Measurements from ENCODE around the gene SLC29A2.
A peak's percentile ranks its signal among the peaks of the same experiment; 100 is the strongest.
"Not testable (repeated sequence)": the region's sequence is repeated elsewhere in the genome, so short reads cannot be mapped to it uniquely, and the experiment has no call there.

SLC29A2 gene

DNA sequence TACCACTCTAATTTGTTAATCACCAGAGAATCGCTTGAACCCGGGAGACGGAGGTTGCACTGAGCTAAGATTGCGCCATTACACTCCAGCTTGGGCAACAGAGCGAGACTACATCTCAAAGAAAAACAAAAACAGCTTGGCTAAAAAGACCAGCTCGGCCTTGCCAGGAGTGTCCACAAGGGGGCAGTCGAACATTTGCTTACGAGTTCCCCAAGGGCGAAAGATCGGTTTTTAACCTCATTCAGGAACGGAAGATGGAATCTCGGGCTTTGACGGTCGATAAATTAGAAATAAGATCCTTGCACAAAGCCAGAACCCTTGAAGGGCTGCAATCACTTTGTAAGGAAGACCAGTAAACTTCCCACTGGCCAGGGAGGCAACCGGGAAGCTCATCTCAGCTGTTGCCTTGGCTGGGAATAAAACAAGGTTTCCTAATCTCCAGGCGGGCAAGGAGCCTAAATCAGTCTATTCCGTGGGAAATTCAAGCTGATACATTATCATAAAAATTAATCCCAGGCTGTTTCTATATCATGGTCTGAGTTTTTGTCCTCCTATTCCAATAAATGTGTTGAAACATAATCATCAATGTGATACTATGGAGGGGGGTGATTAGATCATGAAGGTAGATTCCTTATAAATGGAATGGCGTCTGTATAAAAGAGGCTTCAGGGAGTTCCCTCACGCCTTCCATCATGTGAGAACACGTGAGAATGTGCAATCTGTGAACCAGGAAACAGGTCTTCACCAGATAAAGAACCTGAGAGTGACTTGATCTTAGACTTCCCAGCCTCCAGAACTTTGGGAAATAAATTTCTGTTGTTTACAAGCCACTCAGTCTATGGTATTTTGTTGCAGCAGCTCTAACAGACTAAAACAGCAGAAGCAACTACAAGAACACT, 14.9 kb upstream of the SLC29A2 start:
- H3K9me3 ChIP-seq (ENCODE audit: control insufficient read depth in 5 of 5, low read length in 5 of 5) = no peaks in the 10 kb centered on the region
- H3K4me1 ChIP-seq (ENCODE audit: control insufficient read depth in 5 of 5, insufficient read depth in 5 of 5, low read length in 5 of 5) = peaks cover 3 to 9% (median 6%) of the 10 kb centered on the region in 5 donors
- H3K27ac ChIP-seq (ENCODE audit: low read depth, low read length) = peak overlapping the region; percentile 31
- H3K36me3 ChIP-seq (ENCODE audit: control insufficient read depth in 5 of 5, insufficient read depth in 5 of 5, low read length in 5 of 5) = no peaks in the 10 kb centered on the region
- no peaks in the 10 kb centered on the region for H3K27me3 ChIP-seq (ENCODE audit: control insufficient read depth in 5 of 5, insufficient read depth in 4 of 5, low read length in 5 of 5)
- peak overlapping the region; percentile 32 to 74 (median 47) for H3K4me3 ChIP-seq (ENCODE audit: low read depth in 1 of 5, low read length in 5 of 5)
- H3K9ac ChIP-seq (ENCODE audit: low read length in 5 of 5) = peak overlapping the region; percentile 5 to 76 (median 60)

DNA sequence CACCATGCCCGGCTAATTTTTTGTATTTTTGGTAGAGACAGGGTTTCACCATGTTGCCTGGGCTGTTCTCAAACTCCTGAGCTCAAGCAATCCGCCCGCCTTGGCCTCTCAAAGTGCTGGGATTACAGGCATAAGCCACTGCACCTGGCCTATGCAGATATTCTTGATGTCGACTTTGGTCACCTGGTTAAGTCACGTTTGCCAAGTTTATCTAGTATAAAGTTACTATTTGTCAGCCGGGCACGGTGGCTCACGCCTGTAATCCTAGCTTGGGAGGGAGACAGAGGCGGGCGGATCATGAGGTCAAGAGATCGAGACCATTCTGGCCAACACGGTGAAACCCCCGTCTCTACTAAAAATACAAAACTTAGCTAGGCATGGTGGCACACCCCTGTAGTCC, 12.8 kb upstream of the SLC29A2 start:
- H3K9me3 ChIP-seq (ENCODE audit: control insufficient read depth in 5 of 5, low read length in 5 of 5); H3K4me3 ChIP-seq (ENCODE audit: low read depth in 1 of 5, low read length in 5 of 5); H3K36me3 ChIP-seq (ENCODE audit: control insufficient read depth in 5 of 5, insufficient read depth in 5 of 5, low read length in 5 of 5); H3K9ac ChIP-seq (ENCODE audit: low read length in 5 of 5); H3K27me3 ChIP-seq (ENCODE audit: control insufficient read depth in 5 of 5, insufficient read depth in 4 of 5, low read length in 5 of 5); H3K27ac ChIP-seq (ENCODE audit: low read depth, low read length); H3K4me1 ChIP-seq (ENCODE audit: control insufficient read depth in 5 of 5, insufficient read depth in 5 of 5, low read length in 5 of 5): not testable (repeated sequence)

DNA sequence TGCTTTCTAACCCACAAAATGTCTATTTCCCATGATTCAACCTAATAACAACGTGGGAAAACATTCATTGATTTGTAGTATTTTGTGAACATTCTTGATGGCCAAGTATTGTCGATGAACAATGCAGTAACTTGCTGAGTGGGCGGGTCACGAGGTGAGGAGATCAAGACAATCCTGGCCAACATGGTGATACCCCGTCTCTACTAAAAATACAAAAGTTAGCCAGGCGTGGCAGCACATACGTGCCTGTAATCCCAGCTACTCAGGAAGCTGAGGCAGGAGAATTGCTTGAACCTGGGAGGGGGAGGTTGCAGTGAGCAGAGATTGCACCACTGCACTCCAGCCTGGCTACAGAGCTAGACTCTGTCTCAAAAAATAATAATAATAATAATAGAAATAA, 8.7 kb upstream of the SLC29A2 start:
- H3K4me1 ChIP-seq (ENCODE audit: control insufficient read depth in 5 of 5, insufficient read depth in 5 of 5, low read length in 5 of 5); H3K4me3 ChIP-seq (ENCODE audit: low read depth in 1 of 5, low read length in 5 of 5); H3K9ac ChIP-seq (ENCODE audit: low read length in 5 of 5); H3K36me3 ChIP-seq (ENCODE audit: control insufficient read depth in 5 of 5, insufficient read depth in 5 of 5, low read length in 5 of 5); H3K27ac ChIP-seq (ENCODE audit: low read depth, low read length); H3K27me3 ChIP-seq (ENCODE audit: control insufficient read depth in 5 of 5, insufficient read depth in 4 of 5, low read length in 5 of 5); H3K9me3 ChIP-seq (ENCODE audit: control insufficient read depth in 5 of 5, low read length in 5 of 5): not testable (repeated sequence)

DNA sequence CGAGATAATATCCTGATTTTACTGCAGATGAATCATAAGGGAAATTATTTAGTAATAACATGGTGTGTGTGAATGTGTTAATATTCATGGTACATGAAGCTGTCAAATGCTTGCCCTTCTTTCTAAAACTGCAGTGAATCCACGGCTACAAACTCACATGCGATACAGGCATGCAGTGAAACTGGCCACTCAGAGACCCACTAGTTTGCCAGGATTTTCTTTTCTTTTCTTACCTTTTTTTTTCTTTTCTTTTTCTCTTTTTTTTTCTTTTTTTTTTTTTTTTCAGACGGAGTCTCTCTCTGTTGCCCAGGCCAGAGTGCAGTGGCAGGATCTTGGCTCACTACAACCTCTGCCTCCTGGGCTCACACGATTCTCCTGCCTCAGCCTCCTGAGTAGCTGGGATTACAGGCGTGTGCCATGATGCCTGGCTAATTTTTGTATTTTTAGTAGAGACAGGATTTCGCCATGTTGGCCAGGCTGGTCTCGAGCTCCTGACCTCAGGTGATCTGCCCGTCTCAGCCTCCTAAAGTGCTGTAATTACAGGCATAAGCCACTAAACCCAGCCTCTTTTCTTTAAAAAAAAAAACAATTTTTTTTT, 2.2 kb upstream of the SLC29A2 start:
- H3K27ac ChIP-seq (ENCODE audit: low read depth, low read length); H3K27me3 ChIP-seq (ENCODE audit: control insufficient read depth in 5 of 5, insufficient read depth in 4 of 5, low read length in 5 of 5); H3K9me3 ChIP-seq (ENCODE audit: control insufficient read depth in 5 of 5, low read length in 5 of 5); H3K4me3 ChIP-seq (ENCODE audit: low read depth in 1 of 5, low read length in 5 of 5); H3K9ac ChIP-seq (ENCODE audit: low read length in 5 of 5); H3K36me3 ChIP-seq (ENCODE audit: control insufficient read depth in 5 of 5, insufficient read depth in 5 of 5, low read length in 5 of 5): not testable (repeated sequence)
- peaks cover 4 to 37% (median 32%) of the 10 kb centered on the region in 5 donors for H3K4me1 ChIP-seq (ENCODE audit: control insufficient read depth in 5 of 5, insufficient read depth in 5 of 5, low read length in 5 of 5)

DNA sequence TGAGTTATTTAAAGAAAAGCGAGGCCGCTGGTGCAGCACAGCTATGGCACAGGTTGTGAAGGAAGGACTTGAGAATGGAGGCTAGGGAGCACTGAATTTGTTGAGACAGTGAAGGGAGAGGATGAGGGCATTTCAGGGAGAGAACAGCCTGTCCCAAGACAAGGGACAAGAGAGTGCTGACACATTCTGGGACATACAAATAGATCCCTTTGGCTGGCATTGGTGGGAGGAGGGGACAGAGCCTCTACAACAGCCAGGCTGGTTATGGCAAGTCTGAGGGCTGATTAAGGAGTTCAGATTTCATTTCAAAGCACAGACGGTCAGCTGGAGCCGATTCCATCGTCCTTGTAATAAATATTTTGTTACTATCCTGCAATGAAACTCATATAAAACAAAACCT, 1.7 kb upstream of the SLC29A2 start:
- H3K27ac ChIP-seq (ENCODE audit: low read depth, low read length) = no peak overlapping the region
- H3K4me3 ChIP-seq (ENCODE audit: low read depth in 1 of 5, low read length in 5 of 5) = no peak overlapping the region
- peaks cover 0 to 2% (median 0%) of the 10 kb centered on the region in 5 donors for H3K27me3 ChIP-seq (ENCODE audit: control insufficient read depth in 5 of 5, insufficient read depth in 4 of 5, low read length in 5 of 5)
- no peaks in the 10 kb centered on the region for H3K9me3 ChIP-seq (ENCODE audit: control insufficient read depth in 5 of 5, low read length in 5 of 5)
- peaks cover 4 to 40% (median 32%) of the 10 kb centered on the region in 5 donors for H3K4me1 ChIP-seq (ENCODE audit: control insufficient read depth in 5 of 5, insufficient read depth in 5 of 5, low read length in 5 of 5)
- H3K36me3 ChIP-seq (ENCODE audit: control insufficient read depth in 5 of 5, insufficient read depth in 5 of 5, low read length in 5 of 5) = no peaks in the 10 kb centered on the region
- no peak overlapping the region for H3K9ac ChIP-seq (ENCODE audit: low read length in 5 of 5)

DNA sequence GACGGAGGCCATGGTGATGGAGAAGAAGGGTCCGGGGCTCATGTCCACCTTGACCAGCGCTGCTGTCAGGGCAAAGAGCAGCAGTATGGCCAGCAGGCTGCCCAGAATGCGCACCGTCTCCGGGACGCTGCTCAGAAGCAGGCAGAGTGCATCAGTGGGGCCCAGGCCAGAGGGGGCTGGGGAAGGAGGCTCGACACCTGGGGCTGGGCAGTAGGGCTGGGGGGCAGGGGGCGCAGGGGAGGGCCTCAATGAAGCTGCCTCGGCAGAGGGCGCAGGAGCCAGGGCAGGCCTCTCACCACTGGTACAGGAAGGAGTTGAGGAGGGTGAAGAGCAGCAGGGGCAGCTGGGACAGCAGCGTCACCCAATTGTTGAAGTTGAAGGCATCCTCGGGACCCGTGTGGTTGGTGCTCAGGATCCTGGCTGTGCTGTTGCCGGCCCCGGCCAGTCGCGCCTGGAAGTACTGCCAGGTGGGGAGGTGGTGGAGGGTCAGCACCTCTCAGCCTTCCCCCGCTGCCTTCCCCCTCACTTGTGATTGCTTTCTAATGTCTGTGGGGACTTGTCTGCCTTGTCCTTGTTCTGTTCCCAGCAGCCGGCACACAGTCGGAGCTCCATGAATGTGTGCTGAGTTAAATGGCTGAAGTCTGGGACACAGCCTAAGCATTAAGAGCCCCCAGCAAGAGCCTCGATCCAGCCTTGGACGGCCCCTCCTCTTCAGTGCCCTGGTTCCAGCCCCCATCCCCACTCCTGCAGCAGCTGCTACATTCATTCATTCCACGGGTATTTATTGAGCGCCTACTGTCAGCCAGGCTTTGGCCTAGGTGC, 2.3 kb downstream of the SLC29A2 start:
- H3K9ac ChIP-seq (ENCODE audit: low read length in 5 of 5) = no peak overlapping the region
- peaks cover 4 to 40% (median 32%) of the 10 kb centered on the region in 5 donors for H3K4me1 ChIP-seq (ENCODE audit: control insufficient read depth in 5 of 5, insufficient read depth in 5 of 5, low read length in 5 of 5)
- H3K4me3 ChIP-seq (ENCODE audit: low read depth in 1 of 5, low read length in 5 of 5) = no peak overlapping the region
- no peak overlapping the region for H3K27ac ChIP-seq (ENCODE audit: low read depth, low read length)
- no peaks in the 10 kb centered on the region for H3K9me3 ChIP-seq (ENCODE audit: control insufficient read depth in 5 of 5, low read length in 5 of 5)
- H3K36me3 ChIP-seq (ENCODE audit: control insufficient read depth in 5 of 5, insufficient read depth in 5 of 5, low read length in 5 of 5) = no peaks in the 10 kb centered on the region
- peaks cover 0 to 2% (median 0%) of the 10 kb centered on the region in 5 donors for H3K27me3 ChIP-seq (ENCODE audit: control insufficient read depth in 5 of 5, insufficient read depth in 4 of 5, low read length in 5 of 5)

DNA sequence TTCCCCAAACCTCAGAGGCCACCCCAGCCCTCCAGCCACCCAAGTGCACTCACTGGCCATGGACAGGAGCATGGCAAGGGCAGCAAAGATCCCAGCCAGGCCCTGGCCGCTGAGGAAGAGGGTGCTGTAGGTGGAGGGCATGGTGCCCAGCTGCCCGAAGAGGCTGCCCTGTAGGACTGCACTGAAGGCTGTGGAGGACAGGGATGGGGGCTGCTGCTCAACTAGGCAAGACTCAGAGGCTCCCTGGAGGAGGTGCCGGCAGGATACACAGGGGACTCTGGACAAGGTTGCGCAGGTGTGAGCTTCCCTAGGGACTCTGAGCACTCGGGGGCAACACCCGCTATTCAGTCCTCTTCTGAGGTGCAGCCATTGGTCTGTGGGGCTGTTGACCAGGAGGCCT, 3.1 kb downstream of the SLC29A2 start:
- Histone ChIP-seq H3K27ac (ENCODE audit: low read depth, low read length) (no peak overlapping the region), H3K36me3 (ENCODE audit: control insufficient read depth in 5 of 5, insufficient read depth in 5 of 5, low read length in 5 of 5) (no peaks in the 10 kb centered on the region), H3K4me3 (ENCODE audit: low read depth in 1 of 5, low read length in 5 of 5) (no peak overlapping the region), H3K9ac (ENCODE audit: low read length in 5 of 5) (no peak overlapping the region), H3K27me3 (ENCODE audit: control insufficient read depth in 5 of 5, insufficient read depth in 4 of 5, low read length in 5 of 5) (peaks cover 0 to 2% (median 0%) of the 10 kb centered on the region in 5 donors), H3K4me1 (ENCODE audit: control insufficient read depth in 5 of 5, insufficient read depth in 5 of 5, low read length in 5 of 5) (peaks cover 4 to 40% (median 32%) of the 10 kb centered on the region in 5 donors), H3K9me3 (ENCODE audit: control insufficient read depth in 5 of 5, low read length in 5 of 5) (no peaks in the 10 kb centered on the region)

DNA sequence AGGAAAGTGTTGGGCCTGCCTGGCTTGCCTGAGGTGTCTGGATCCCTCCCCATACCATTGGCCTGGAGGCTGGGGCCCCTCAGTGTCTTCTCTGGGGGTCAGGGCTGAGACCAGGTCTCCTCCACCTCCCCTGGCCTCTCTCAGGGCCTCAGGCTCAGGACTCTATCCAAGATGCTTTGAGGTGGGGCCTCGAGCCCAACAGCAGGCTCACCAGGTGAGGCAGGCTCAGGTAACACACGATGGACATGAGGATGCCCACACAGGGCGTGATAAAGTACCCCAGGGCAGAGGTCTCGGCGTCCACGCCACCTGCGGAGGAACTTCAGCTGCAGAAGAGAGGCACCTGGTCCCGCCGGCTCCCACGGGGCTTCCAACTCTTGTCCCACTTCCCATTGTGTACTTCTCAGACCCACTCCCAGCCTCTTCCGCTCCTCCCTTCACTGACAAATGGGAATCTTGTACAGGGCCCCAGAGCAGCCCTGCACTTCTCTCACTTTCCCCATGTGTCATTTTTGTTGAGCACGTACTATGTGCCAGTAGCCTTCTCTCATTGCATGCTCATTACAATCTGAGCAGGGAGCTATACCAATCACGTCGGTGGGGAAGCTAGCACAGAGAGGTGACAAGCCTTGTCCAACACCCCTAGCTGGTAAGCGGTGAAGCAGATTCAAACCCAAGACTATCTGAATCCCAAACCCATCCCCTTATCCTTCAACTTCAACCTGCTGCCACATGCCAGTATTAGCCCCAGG, 3.8 kb downstream of the SLC29A2 start:
- H3K36me3 ChIP-seq (ENCODE audit: control insufficient read depth in 5 of 5, insufficient read depth in 5 of 5, low read length in 5 of 5) = peaks cover 0 to 2% (median 0%) of the 10 kb centered on the region in 5 donors
- no peak overlapping the region for H3K4me3 ChIP-seq (ENCODE audit: low read depth in 1 of 5, low read length in 5 of 5)
- H3K9ac ChIP-seq (ENCODE audit: low read length in 5 of 5) = no peak overlapping the region
- H3K27ac ChIP-seq (ENCODE audit: low read depth, low read length) = no peak overlapping the region
- peaks cover 0 to 2% (median 0%) of the 10 kb centered on the region in 5 donors for H3K27me3 ChIP-seq (ENCODE audit: control insufficient read depth in 5 of 5, insufficient read depth in 4 of 5, low read length in 5 of 5)
- H3K4me1 ChIP-seq (ENCODE audit: control insufficient read depth in 5 of 5, insufficient read depth in 5 of 5, low read length in 5 of 5) = peaks cover 4 to 40% (median 35%) of the 10 kb centered on the region in 5 donors
- no peaks in the 10 kb centered on the region for H3K9me3 ChIP-seq (ENCODE audit: control insufficient read depth in 5 of 5, low read length in 5 of 5)

DNA sequence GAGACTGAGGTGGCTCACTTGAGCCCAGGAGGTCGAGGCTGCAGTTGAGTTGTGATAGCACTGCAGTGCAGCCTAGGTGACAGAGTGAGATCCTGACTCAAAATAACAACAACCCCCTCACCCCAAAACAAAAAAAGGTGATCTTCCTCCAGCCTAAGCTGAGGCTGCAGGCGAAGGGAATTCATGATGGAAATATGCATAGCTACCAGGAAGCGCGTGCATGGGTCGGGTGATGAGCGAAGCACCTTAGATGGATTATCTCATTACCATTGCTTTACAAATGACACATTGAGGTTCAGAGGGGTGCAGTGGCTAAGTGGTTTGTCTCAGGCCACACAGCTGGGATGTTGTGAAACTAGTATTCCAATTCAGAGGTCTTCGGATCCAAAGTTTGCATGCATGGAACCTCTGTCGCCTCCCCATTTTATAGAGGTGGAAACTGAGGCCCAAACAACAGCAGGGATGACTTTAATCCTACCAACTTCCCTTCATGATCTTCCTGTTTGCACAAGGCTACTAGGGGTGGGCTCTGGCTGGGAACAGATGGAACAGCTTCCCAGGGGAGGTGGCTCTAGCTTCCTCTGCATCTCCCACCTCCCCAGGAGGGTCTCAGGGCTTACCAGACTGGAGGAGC, 4.6 kb downstream of the SLC29A2 start:
- H3K27ac ChIP-seq (ENCODE audit: low read depth, low read length) = no peak overlapping the region
- H3K4me1 ChIP-seq (ENCODE audit: control insufficient read depth in 5 of 5, insufficient read depth in 5 of 5, low read length in 5 of 5) = peaks cover 4 to 32% (median 29%) of the 10 kb centered on the region in 5 donors
- no peaks in the 10 kb centered on the region for H3K27me3 ChIP-seq (ENCODE audit: control insufficient read depth in 5 of 5, insufficient read depth in 4 of 5, low read length in 5 of 5)
- H3K9me3 ChIP-seq (ENCODE audit: control insufficient read depth in 5 of 5, low read length in 5 of 5) = no peaks in the 10 kb centered on the region
- peaks cover 0 to 5% (median 0%) of the 10 kb centered on the region in 5 donors for H3K36me3 ChIP-seq (ENCODE audit: control insufficient read depth in 5 of 5, insufficient read depth in 5 of 5, low read length in 5 of 5)
- H3K4me3 ChIP-seq (ENCODE audit: low read depth in 1 of 5, low read length in 5 of 5) = no peak overlapping the region
- H3K9ac ChIP-seq (ENCODE audit: low read length in 5 of 5) = no peak overlapping the region

Measured in subcutaneous abdominal adipose tissue (tissue), 5 donors.